Putamen (tissue), 1 donor: Measurements from ENCODE around the gene F12.
A peak's percentile ranks its signal among the peaks of the same experiment; 100 is the strongest.
"Not testable (repeated sequence)": the region's sequence is repeated elsewhere in the genome, so short reads cannot be mapped to it uniquely, and the experiment has no call there.

ENCODE experiments used
- DNase-seq: peaks from one replicate; pipeline ENCODE4 v3.0.0-alpha.2; 2016; ENCODE audit warnings: low spot score

Gene F12

DNA sequence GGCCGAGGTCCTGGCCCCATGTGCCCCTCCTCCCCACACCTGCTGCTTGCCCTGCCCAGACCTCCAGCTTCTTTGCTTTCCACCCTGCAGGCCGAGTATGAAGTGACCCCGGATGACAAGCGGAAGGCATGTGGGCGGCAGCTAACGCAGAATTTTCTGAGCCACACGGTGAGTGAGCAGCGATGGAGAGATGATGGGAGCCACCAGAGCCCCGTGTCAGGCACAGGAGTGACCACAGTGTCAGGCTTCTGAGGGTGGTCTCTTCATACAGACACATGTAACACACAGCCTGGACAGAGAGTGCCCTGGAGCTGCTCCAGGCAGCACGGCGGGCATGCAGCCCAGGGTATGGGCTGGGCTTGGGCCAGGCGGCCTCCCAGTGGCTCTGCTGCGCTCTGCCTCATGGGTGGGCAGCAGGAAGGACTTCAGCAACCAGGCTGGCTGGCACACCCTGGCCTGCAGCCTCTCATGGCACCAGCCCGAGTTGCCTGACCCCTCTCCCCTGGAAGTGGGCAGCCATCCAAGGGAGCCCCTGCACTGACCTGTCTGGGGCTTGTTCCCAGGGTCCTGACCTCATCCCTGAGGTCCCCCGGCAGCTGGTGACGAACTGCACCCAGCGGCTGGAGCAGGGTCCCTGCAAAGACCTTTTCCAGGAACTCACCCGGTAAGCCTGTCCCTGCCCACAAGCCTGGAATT, 22.9 kb upstream of the F12 start:
- DNase-seq = no peak

DNA sequence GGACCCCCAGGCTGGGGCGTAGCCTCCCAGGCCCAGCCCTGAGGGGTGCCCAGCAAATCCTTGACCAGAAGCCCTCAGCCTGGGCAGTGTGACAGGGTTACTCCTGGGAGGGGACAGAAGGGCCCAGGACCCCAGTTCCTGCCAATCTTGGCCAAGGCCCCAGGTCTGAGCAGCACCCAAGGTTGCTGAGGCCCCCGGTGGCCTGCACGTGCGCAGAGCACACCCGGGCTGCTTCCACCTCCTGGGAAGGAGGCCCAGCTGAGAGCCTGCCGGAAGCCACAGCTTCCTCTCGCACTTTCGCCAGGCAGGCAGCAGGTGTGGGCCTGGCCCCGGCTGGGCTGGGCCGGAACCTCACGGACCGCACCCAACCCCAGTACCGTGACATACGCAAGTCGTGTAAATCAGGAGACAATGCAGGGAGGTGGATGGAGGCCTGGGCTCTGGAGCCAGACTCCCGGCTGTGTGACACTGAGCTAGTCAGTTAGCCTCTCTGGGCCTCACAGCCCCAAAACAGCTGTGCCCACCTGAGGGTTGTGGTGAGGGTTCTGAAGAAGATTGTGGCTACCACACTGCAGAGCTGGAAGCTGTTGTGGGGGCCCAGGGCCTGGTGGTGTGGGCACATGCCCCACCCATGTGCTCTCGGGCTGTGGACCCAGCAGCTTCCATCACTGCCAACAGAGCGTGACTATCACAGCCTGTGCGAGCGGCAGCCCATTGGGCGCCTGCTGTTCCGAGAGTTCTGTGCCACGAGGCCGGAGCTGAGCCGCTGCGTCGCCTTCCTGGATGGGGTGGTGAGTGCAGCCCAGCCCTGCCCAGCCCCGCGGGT, 22.2 kb upstream of the F12 start:
- no peak for DNase-seq

DNA sequence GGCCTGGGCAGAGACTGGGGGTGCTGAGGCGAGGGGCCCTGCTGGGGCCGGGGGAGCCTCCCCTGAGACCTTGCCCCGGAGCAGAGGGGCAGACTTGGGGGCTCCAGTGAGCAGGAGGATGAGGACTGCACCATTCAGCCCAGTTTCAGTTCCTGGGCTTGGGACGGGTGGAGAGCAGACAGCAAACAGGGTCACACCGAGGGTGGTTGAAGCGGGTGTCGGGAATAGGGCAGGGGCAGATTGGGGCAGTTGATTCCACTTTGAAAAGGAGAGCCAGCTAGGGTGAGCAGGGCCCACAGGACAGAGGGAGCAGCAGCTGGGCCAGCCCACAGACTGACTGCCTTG, 21.6 kb upstream of the F12 start:
- DNase-seq = no peak

DNA sequence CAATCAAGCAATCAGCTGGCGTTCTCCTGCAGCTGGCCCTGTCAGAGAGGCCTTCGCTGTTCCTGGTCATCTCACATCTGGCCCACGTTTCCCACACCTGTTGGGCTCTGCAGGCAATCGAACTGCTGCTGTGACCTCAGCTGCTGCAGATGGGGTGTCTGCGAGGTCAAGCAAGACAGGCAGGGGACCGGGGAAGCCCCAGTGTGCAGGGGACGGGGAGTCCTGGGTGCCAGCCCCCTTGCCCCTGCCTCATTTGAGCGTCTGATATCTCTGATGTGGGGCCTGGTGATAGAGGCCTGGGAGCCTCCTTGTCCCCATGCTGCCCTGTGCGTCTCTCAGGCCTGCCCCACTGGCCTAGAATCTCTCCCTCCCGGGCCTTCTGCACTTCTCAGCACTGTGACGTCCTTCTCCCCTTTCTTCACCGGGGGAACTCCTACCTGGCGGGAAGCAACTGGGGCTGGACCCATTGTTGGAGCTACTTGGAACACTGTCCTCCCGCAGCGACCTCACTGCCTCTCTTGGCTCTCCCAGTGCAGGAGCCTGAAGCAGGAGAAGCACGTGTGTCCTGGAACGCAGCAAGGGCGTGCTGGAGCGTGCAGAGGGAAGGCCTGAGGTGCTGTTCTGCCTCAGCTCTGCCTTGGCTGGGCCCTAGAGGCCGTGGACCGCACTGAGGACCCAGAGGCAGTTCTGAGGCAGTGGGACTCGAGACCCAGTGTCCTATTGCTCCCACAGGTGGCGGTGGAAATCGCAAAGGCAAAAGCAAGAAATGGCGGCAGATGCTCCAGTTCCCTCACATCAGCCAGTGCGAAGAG, 21.0 kb upstream of the F12 start:
- DNase-seq = no peak

DNA sequence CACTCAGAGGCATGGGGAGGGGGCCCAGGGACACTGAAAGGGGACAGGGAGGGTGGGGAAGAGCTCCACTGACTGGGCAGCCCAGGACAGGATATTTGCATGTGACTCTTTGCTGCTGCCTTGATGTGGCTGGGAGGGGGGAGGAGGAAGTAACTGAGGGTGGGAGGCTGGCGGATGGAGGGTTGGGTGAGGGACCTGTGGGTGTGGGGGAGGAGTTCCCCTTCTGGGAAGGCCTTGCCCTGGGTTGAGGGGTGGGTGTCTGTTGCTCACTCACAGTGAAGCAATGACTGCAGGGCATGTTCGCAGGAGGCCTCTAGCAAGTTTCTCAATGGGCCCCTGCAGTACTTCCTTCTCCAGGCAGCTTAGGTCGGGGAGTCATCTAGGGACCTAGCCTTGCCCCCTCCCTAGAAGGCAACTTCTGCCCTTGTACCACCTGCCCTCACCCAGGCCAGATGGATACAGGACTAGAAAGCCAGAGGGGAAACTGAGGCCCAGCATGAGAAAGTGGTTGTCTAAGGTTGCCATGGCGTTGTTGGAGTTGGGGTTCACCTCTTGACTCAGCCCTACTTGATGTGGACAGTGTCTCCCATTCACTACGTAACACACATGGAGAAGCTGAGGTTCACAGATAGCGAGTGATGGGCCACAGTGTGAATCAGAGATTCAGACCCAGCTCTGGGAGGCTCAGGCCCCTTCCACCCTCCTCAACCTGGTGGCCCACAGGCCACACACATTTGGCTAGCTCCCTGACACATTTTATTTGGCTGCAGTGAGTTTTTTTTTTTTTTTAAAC, 20.1 kb upstream of the F12 start:
- DNase-seq = no peak

DNA sequence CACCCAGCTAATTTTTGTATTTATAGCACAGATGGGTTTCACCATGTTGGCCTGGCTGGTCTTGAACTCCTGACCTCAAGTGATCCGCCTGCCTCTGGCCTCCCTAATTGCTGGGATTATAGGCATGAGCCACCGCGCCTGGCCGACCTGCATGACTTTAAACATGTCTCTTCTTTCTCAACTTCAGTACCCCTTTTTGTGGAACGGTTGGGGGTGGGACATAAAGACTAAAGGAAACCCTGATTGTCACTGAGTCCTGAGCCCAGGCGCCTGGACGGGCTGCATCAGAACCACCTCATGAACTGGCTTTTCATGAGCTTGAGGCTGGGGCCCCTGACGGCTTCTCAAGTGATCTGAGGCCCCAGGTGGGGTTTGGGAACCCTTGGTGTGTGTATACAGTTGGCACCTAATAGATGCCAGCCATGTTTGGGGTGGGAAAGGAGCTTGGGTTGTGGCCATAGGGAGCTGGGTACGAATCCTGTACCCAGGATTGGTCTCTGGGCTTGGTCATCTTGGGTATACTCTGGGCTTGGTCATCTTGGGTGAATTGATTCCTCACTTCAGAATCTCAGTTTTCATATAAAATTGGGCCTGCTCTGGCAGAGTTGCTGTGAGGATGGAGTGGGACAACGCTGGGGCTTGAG, 19.3 kb upstream of the F12 start:
- DNase-seq = no peak

DNA sequence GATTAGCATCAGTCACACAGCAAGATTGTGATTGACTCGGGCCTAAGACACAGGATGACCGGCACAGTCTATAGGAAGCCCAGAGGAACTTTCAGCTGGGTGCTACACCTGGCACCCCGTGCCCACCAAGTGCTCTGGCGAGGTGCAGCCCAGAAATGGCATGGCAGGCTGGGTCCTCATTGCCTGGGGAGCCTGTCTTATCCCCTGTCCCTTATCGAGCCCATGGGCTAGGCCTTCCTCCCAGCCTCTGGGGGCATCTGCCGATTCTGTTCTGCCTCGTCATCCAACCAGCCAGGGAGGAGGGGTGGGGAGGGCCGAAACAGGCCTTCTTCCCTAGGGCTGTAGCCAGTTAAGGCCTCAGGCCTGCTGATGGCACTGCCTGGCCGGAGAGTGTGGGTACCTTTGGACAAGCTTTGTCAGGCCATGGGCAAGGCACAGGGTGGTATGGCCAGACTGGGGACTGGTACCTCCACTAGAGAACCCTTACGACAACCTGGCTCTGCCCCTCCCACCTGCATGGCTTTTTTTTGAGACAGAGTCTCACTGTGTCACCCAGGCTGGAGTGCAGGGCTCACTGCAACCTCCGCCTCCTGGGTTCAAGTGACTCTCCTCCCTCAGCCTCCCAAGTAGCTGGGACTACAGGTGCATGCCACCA, 18.7 kb upstream of the F12 start:
- DNase-seq = no peak

DNA sequence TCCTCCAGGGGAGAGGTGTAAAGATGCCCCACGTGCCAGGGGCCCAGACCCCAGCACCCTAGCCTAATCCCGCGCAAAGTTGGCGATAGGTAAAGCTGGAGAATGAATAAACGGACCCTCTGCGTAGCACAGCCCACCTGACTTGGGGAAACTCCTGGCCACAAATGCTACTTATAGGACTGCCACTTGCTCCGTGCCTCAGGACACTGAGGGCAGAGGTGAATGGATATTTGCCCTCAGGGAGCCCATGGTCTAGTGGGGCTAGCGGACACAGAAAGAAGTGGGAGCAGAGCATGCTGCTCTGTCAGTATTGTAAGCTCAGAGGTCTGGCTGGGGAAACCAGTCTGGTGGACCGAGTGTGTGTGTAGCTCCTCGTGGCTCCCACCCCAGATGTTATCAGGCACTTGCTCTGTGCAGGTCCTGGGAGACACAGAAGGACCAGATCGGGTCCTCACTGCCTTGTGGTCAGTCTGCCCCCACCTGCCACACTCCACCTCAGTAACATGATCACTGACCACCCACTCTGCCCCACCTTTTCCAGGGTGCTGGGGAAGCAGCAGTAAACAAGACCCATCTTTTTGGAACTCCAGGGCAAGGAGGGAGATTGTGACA, 18.0 kb upstream of the F12 start:
- DNase-seq = no peak

DNA sequence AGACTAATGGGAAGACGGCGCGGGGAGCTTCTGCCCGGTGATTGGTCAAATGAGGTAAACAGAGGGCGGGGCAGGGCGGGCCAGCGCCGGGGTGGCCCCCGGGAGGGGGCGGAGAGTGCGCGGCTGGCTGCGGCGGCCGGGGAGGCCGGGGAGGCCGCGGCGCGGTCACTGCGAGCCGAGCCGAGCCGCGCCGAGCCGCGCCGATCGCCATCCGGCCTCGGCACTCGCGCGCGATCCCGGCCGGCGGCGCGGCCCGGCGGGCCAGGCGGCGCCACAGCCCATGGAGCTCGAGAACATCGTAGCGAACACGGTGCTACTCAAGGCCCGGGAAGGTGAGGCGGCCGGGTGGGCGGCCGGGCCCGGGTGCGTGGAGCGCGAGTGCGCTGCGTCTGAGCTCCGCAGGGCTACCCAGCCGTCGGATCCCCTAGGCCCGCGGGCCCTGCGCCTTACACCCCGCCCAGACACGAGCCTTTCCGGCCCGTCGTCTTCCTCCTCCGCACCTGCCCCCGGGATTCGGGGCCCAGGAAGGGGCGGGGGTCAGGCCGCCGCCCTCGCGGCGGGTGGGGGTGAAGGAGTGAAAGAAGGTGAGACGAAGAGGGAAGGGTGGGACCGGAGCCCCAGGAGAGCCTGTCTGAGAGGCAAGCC, 17.3 kb upstream of the F12 start, which contains the start of gene GRK6:
TSS of gene GRK6 (plus strand) at position 111 of the 645 bp plus-strand sequence. CDS start at position 281, 170 bp downstream.
- no peak for DNase-seq

DNA sequence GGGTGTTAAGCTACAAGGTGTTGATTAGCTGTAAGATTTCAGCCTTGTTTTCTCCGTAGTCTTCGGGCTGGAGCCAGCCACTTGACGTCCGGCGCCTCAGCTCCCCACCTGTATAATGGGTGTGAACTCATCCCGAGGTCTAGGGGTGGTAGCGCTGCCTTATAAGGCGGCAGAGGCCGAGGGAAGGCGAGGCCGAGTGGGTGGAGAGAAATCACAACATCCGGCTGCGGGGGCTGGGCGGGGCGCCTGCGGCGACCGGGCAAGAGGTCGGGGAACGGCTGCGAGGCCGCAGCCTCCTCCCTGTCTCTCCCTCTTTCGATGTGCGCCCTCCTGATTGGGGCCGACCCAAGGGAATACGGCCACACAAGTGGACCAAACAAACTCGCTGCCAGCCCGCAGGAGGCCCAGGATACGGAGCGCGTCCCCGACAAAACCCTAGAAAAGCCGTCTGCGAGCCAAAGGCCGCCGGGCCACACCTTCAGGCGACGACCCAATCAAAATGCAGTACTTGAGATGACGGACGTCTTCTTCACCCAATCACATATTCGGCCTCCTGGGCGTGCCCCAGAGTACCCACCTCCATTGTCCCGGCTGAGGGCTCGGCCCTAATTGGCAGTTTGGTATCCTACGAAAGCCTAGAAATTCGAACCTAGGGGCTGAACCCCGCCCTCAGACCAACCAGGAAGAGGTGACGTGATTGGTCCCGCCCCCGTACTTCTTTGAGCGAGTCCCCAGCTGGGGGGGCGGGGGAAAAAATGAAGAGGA, 16.6 kb upstream of the F12 start:
- peak; percentile 100 for DNase-seq

DNA sequence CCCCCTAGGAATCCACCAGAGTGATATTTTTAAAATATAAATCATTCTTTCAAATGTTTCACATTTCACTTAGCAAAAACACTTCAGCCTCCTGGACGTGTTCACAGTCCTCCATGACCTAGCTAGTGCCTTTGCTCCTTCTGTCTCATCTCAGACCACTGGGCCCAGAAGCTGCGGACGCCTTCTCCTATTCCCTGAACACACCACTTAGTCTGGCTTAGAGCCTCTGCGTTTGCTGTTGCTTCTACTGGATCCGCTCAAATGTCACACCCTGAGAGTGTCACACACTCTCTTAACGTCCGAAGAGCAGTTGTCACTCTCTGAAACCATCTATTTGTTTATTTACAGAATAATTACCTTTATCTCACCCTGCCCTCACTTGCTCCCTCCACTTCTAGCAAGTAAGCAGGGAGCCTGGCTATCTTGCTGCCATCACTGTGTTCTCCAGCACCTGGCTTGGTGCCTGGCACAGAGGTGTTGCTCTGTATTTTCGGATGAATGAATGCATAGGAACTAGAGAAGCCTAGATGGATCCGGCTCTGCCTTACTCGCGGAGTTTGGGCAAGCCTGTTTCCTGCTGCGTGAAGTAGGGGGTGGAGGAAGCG, 15.9 kb upstream of the F12 start:
- DNase-seq = no peak

DNA sequence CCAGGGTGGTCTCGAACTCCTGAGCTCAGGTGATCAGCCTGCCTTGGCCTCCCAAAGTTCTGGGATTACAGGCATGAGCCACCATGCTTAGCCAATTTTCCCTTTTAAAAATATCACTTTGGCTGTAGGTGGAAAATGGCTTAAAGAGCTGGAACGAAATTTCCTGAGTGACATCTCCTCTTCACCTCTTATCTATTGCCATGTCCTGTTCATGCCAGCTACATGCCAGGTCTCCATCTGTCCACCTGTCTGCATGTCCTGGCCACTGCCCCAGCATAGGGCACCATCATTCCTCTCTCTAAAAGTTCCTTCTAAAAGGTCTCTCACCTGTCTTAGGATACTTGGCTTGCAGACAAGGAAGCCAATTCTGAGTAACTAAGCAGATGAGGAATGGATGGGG, 14.3 kb upstream of the F12 start:
- DNase-seq = no peak

DNA sequence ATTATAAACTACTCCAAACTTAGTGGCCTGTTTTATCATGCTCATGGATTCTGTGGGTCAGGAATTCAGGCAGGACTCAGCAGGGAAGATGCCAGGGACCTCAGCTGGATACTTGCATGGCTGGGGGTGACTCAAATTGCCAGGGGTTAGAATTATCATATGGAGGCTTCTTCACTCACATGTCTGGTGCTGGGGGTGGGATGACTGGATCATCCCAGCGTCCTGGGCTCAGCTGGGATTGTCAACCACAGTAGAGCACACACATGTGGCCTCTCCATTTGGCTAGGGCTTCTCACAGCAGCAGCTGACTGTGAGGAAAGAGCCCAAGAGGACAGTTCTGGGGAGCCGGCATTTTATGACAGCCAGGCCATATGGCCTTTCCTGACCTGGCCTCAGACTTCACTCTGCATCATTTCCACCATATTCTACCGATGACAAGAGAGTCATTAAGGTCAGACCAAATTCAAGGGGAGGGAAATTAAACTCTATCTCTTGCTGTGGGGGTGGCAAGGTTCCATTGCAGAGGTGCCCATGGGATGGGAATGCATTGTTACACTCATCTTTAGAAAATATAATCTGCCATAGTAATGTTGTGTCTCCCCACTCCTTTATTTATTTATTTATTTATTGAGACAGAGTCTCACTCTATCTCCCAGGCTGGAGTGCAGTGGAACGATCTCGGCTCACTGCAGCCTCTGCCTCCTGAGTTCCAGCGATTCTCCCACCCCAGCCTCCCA, 11.9 kb upstream of the F12 start:
- DNase-seq = no peak

DNA sequence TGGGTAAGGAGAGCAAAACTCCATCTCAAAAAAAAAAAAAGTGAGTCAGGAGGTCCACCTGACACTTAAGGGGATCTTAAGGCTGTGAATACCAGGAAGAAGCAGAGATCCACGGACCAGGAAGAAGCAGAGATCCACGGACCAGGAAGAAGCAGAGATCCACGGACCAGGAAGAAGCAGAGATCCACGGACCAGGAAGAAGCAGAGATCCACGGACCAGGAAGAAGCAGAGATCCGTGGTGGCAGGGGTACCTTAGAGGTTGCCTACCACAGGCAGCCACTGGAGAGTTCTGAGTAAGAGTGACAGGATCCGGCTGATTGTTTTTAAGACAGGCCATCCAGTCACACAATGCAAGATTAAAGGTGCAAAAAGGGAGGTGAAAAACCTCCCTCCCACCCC, 11.1 kb upstream of the F12 start:
- not testable (repeated sequence) for DNase-seq

DNA sequence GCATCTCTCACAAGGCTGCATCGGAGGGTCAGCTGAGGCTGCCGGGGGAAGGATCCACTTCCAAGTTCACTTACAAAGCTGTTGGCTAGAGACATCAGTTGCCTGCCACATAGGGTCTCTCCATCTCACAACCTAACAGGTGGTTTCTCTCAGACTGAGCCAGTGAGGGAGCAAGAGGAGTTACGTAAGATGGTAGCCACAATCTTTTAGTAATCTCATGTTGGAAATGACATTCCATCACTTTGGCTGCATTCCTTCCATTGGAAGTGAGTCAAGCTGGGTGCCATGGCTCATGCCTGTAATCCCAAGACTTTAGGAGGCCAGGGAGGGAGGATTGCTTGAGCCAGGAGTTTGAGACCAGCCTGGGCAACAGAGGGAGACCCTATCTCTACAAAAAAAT, 9.7 kb upstream of the F12 start:
- DNase-seq = no peak

DNA sequence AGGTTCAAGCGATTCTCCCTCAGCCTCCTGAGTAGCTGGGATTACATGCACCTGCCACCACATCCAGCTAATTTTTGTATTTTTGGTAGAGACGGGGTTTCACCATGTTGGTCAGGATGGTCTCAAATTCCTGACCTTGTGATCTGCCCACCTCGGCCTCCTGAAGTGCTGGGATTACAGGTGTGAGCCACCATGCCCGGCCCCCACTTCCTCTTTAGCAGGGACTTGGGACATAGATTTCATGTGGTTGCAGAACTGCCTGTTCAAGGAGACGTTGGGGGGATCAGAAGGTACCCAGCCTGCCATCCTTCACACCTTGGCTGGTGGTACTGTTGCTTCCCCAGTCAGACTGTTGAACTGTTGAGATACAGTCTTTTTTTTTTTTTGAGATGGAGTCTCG, 7.7 kb upstream of the F12 start:
- not testable (repeated sequence) for DNase-seq

DNA sequence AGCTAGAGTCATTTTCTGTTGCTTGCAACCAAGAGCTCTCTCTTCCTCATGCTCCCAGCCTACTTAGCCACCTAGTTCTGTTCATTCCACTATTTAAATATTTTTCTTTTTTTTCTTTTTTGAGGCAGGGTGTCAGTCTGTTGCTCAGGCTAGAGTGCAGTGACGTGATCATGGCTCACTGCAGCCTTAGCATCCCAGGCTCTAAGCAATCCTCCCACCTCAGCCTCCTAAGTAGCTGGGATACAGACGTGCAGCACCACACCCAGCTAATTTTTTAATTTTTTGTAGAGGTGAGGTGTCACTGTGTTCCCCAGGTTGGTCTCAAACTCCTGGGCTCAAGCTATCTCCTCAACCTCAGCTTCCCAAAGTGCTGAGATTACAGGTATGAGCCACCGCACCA, 5.1 kb upstream of the F12 start:
- no peak for DNase-seq

DNA sequence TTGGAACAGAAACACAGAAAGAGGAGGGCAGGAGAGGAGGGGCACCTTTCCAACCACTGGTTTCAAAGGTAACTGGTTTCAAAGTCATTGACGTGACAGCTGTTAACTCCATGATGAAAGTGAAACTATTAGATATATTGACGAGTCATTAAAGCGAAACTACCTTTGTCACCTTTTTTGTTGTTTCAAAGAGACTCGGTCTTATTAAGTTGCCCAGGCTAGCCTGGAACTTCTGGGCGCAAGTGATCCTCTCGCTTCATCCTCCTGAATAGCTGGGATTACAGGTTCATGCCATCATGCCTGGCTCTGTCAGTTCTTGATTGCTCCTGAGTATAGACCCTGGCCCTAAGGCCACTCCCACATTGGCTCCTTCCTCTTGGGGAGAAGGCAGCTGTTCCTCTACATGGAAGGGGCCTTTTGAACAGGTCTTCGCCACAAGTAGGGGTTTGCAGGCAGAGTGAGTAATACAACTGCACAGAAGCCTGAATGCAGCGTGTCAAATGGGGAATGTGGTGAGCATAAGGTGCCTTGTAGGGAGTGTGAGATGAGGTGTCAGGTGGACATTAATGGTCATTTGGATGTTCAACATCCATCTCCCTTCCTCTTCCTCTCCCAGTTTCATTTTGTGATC, 3.4 kb upstream of the F12 start:
- DNase-seq = no peak
